ENCODE data around the gene CHD1L. TPM values are rescaled to one million over a fixed set of nuclear protein-coding genes. Genes with fewer than 3 reads are reported as not detected.

The CHD1L gene
- total and polyA plus RNA-seq, 4 donors: 14.1 to 23.8 (median 21.1) TPM

DNA sequence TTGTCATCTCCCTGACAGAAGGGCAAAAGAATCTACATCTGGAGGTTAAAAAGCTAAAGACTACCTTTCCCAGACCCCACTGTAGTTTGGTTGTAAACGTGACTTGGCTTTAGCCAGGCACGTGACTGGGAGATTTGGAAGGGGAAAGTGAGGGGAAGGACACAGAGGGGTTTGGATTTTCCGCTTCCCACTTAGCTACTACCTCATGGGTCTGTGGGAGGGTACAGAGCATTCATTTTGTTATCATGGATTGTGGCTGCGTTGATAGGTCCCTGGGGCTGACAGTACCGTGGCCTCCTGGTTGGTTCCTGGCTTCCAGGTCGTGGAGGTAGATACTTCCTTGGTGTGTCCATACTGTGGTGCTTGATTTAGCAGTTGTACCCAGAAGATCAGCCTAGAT, 2.6 kb downstream of the CHD1L start:
- no peaks in the 10 kb centered on the region for H3K36me3 ChIP-seq (ENCODE audit: control insufficient read depth in 4 of 4, insufficient read depth in 3 of 4, low read depth in 1 of 4, low read length in 3 of 4)
- no peak for TF ChIP-seq FOXA2 (IDR thresholded peaks at IDR 0.05)
- peaks cover 2 to 23% (median 16%) of the 10 kb centered on the region in 4 donors for H3K4me1 ChIP-seq (ENCODE audit: control insufficient read depth in 4 of 4, insufficient read depth in 4 of 4, low read length in 3 of 4)
- no peaks in the 10 kb centered on the region for H3K9me3 ChIP-seq (ENCODE audit: control insufficient read depth in 4 of 4, low read length in 3 of 4)
- no peak for DNase-seq (ENCODE audit: low spot score)
- 96% methylated on average over 6 of the region's 6 CpGs for WGBS
- no peak overlapping the region for H3K4me3 ChIP-seq (ENCODE audit: low read depth in 1 of 3, low read length in 3 of 3)
- H3K27me3 ChIP-seq (ENCODE audit: control insufficient read depth in 4 of 4, insufficient read depth in 4 of 4, low read length in 3 of 4): no peaks in the 10 kb centered on the region
- no peak overlapping the region for H3K27ac ChIP-seq (ENCODE audit: low read depth in 1 of 2, low read length in 2 of 2)
- no peak overlapping the region for H3K9ac ChIP-seq (ENCODE audit: low read depth in 1 of 2, low read length in 2 of 2)

GRCh38 chr1:147245586-147246021, 3.1 kb downstream of the CHD1L start:
- no peak overlapping the region for H3K9ac ChIP-seq (ENCODE audit: low read depth in 1 of 2, low read length in 2 of 2)
- no peak overlapping the region for H3K4me3 ChIP-seq (ENCODE audit: low read depth in 1 of 3, low read length in 3 of 3)
- no peak for DNase-seq (ENCODE audit: low spot score)
- no peaks in the 10 kb centered on the region for H3K36me3 ChIP-seq (ENCODE audit: control insufficient read depth in 4 of 4, insufficient read depth in 3 of 4, low read depth in 1 of 4, low read length in 3 of 4)
- no peak for TF ChIP-seq YY1 (IDR thresholded peaks at IDR 0.05)
- TF ChIP-seq, protein P1, sequence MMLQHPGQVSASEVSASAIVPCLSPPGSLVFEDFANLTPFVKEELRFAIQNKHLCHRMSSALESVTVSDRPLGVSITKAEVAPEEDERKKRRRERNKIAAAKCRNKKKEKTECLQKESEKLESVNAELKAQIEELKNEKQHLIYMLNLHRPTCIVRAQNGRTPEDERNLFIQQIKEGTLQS (IDR thresholded peaks at IDR 0.05): no peak
- TF ChIP-seq JUND (IDR thresholded peaks at IDR 0.05): no peak
- no peak for TF ChIP-seq SP1 (IDR thresholded peaks at IDR 0.05)
- no peak for TF ChIP-seq GABPA (IDR thresholded peaks at IDR 0.05 in 1 of 2, conservative IDR thresholded peaks at IDR 0.05 in 1 of 2)
- TF ChIP-seq ZBTB33 (IDR thresholded peaks at IDR 0.05): no peak
- no peak for TF ChIP-seq FOXA2 (IDR thresholded peaks at IDR 0.05)
- TF ChIP-seq EGR1 (IDR thresholded peaks at IDR 0.05; ENCODE audit: low read depth in 2 of 2): no peak
- TF ChIP-seq, protein P2, sequence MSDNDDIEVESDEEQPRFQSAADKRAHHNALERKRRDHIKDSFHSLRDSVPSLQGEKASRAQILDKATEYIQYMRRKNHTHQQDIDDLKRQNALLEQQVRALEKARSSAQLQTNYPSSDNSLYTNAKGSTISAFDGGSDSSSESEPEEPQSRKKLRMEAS (IDR thresholded peaks at IDR 0.05): no peak
- no peak for TF ChIP-seq RAD21 (IDR thresholded peaks at IDR 0.05)
- no peak for TF ChIP-seq FOXA1 (IDR thresholded peaks at IDR 0.05)
- no peak for TF ChIP-seq TAF1 (conservative IDR thresholded peaks at IDR 0.05)
- 57% methylated on average over 3 of the region's 3 CpGs for WGBS
- H3K4me1 ChIP-seq (ENCODE audit: control insufficient read depth in 4 of 4, insufficient read depth in 4 of 4, low read length in 3 of 4): peaks cover 2 to 22% (median 16%) of the 10 kb centered on the region in 4 donors
- H3K27me3 ChIP-seq (ENCODE audit: control insufficient read depth in 4 of 4, insufficient read depth in 4 of 4, low read length in 3 of 4): no peaks in the 10 kb centered on the region
- no peaks in the 10 kb centered on the region for H3K9me3 ChIP-seq (ENCODE audit: control insufficient read depth in 4 of 4, low read length in 3 of 4)
- no peak overlapping the region for H3K27ac ChIP-seq (ENCODE audit: low read depth in 1 of 2, low read length in 2 of 2)

GRCh38 chr1:147246044-147246690, 3.7 kb downstream of the CHD1L start:
- no peaks in the 10 kb centered on the region for H3K36me3 ChIP-seq (ENCODE audit: control insufficient read depth in 4 of 4, insufficient read depth in 3 of 4, low read depth in 1 of 4, low read length in 3 of 4)
- H3K9me3 ChIP-seq (ENCODE audit: control insufficient read depth in 4 of 4, low read length in 3 of 4): no peaks in the 10 kb centered on the region
- no peak overlapping the region for H3K9ac ChIP-seq (ENCODE audit: low read depth in 1 of 2, low read length in 2 of 2)
- H3K27me3 ChIP-seq (ENCODE audit: control insufficient read depth in 4 of 4, insufficient read depth in 4 of 4, low read length in 3 of 4): no peaks in the 10 kb centered on the region
- H3K4me3 ChIP-seq (ENCODE audit: low read depth in 1 of 3, low read length in 3 of 3): no peak overlapping the region
- H3K4me1 ChIP-seq (ENCODE audit: control insufficient read depth in 4 of 4, insufficient read depth in 4 of 4, low read length in 3 of 4): peaks cover 0 to 22% (median 14%) of the 10 kb centered on the region in 4 donors
- WGBS: 95% methylated on average over 2 of the region's 2 CpGs
- no peak overlapping the region for H3K27ac ChIP-seq (ENCODE audit: low read depth in 1 of 2, low read length in 2 of 2)
- no peak for DNase-seq (ENCODE audit: low spot score)
- TF ChIP-seq, protein P2 (IDR thresholded peaks at IDR 0.05): no peak
- no peak for TF ChIP-seq YY1 (IDR thresholded peaks at IDR 0.05)
- no peak for TF ChIP-seq HNF4A (conservative IDR thresholded peaks at IDR 0.05)
- TF ChIP-seq SP1 (IDR thresholded peaks at IDR 0.05): no peak
- TF ChIP-seq JUND (IDR thresholded peaks at IDR 0.05): no peak
- TF ChIP-seq GABPA (IDR thresholded peaks at IDR 0.05 in 1 of 2, conservative IDR thresholded peaks at IDR 0.05 in 1 of 2): no peak
- TF ChIP-seq RXRA (IDR thresholded peaks at IDR 0.05): no peak
- TF ChIP-seq, protein P3, sequence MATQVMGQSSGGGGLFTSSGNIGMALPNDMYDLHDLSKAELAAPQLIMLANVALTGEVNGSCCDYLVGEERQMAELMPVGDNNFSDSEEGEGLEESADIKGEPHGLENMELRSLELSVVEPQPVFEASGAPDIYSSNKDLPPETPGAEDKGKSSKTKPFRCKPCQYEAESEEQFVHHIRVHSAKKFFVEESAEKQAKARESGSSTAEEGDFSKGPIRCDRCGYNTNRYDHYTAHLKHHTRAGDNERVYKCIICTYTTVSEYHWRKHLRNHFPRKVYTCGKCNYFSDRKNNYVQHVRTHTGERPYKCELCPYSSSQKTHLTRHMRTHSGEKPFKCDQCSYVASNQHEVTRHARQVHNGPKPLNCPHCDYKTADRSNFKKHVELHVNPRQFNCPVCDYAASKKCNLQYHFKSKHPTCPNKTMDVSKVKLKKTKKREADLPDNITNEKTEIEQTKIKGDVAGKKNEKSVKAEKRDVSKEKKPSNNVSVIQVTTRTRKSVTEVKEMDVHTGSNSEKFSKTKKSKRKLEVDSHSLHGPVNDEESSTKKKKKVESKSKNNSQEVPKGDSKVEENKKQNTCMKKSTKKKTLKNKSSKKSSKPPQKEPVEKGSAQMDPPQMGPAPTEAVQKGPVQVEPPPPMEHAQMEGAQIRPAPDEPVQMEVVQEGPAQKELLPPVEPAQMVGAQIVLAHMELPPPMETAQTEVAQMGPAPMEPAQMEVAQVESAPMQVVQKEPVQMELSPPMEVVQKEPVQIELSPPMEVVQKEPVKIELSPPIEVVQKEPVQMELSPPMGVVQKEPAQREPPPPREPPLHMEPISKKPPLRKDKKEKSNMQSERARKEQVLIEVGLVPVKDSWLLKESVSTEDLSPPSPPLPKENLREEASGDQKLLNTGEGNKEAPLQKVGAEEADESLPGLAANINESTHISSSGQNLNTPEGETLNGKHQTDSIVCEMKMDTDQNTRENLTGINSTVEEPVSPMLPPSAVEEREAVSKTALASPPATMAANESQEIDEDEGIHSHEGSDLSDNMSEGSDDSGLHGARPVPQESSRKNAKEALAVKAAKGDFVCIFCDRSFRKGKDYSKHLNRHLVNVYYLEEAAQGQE (IDR thresholded peaks at IDR 0.05): no peak
- no peak for TF ChIP-seq ZBTB33 (IDR thresholded peaks at IDR 0.05)
- no peak for TF ChIP-seq TAF1 (conservative IDR thresholded peaks at IDR 0.05)
- no peak for TF ChIP-seq FOXA2 (IDR thresholded peaks at IDR 0.05)
- no peak for TF ChIP-seq RAD21 (IDR thresholded peaks at IDR 0.05)
- TF ChIP-seq HNF4G (IDR thresholded peaks at IDR 0.05): no peak

All from liver (tissue), 9 donors.